GM12878 (cell line): Measurements from ENCODE around the gene DCAF12. TPM values are rescaled to one million over a fixed set of nuclear protein-coding genes. Genes with fewer than 3 reads are reported as not detected.

Source experiments
- ATAC-seq: fragments of 200-7000 bp; cut with Tn5 transposase; 3 replicates; pipeline ENCODE4 v1.9.1; 2020; ENCODE audit warnings: mild to moderate bottlenecking, moderate library complexity
- BruUV-seq: library from RNA; stranded (reverse); fragments of 400-500 nt; replicated peaks from 2 replicates; lab custom pipeline; 2021; lab: Mats Ljungman, UMichigan
- CTCF ChIA-PET: fragments of 300-600 bp; sonication (Branson Sonifier 250); formaldehyde crosslinking; extraction: SDS; loops from one replicate; lab custom pipeline; 2021; ENCODE audit warnings: inconsistent platforms; lab: Yijun Ruan, JAX
- POLR2A ChIA-PET: fragments of 350-600 bp; formaldehyde crosslinking; extraction: SDS; loops from one replicate; lab custom pipeline; 2021; ENCODE audit warnings: inconsistent platforms; lab: Charles Lee
- RAD21 ChIA-PET: fragments of 300-600 bp; sonication (Branson Sonifier 250); formaldehyde crosslinking; loops from one replicate; lab custom pipeline; 2023; ENCODE audit warnings: antibody characterized with exemption; ENCODE audit not compliant: unreplicated experiment; lab: Charles Lee
- SMC1A ChIA-PET: fragments of 300-600 bp; sonication (Branson Sonifier 250); formaldehyde crosslinking; loops from one replicate; lab custom pipeline; 2023; ENCODE audit not compliant: unreplicated experiment, uncharacterized antibody; lab: Charles Lee
- DNase-seq: peaks from one replicate; pipeline ENCODE4 v3.0.0-alpha.2; 2011; ENCODE audit warnings: low read depth, low spot score
- FAIRE-seq: peaks from 3 replicates; lab custom pipeline; 2011; peaks lifted over from hg19 to GRCh38; lab: Jason Lieb, UNC
- H2AFZ ChIP-seq: 2 replicates; pipeline ENCODE4 v1.6.0; 2011; ENCODE audit warnings: low read depth, low read length, control low read depth; ENCODE audit not compliant: control insufficient read depth
- H3K27ac ChIP-seq: 2 replicates; pipeline ENCODE4 v1.5.1; 2011; ENCODE audit warnings: control low read depth; ENCODE audit not compliant: control insufficient read depth, insufficient read depth
- H3K27me3 ChIP-seq, 2 experiments: replicated peaks in 1 of 2; 2 replicates each; pipeline versions ENCODE4 v1.6.0 to v1.6.1; 2011; ENCODE audit warnings: low read length in 1 of 2; ENCODE audit not compliant: control insufficient read depth in 2 of 2, insufficient read depth in 2 of 2
- H3K36me3 ChIP-seq, 2 experiments: 2 replicates each; pipeline ENCODE4 v1.5.1; 2011; ENCODE audit warnings: low read length in 1 of 2; ENCODE audit not compliant: control insufficient read depth in 2 of 2, insufficient read depth in 2 of 2
- H3K4me1 ChIP-seq: 2 replicates; pipeline ENCODE4 v1.6.1; 2011; ENCODE audit warnings: mild to moderate bottlenecking, low read length, moderate library complexity, mixed read lengths; ENCODE audit not compliant: control insufficient read depth, insufficient read depth
- H3K4me2 ChIP-seq: 2 replicates; pipeline ENCODE4 v1.6.0; 2011; ENCODE audit warnings: control low read depth; ENCODE audit not compliant: control insufficient read depth, insufficient read depth
- H3K4me3 ChIP-seq: fragments of 200-600 bp; sonication (generic); 2 replicates; pipeline ENCODE4 v1.5.1; 2016
- H3K79me2 ChIP-seq: 2 replicates; pipeline ENCODE4 v1.6.0; 2011; ENCODE audit warnings: low read length; ENCODE audit not compliant: control insufficient read depth, insufficient read depth
- H3K9ac ChIP-seq: 2 replicates; pipeline ENCODE4 v1.8.0; 2011; ENCODE audit warnings: low read length, control low read depth, mixed read lengths; ENCODE audit not compliant: control insufficient read depth, insufficient read depth
- H3K9me3 ChIP-seq: replicated peaks from 3 replicates; pipeline ENCODE4 v1.5.1; 2011; ENCODE audit warnings: mild to moderate bottlenecking, low read length; ENCODE audit not compliant: control insufficient read depth, insufficient read depth
- H4K20me1 ChIP-seq: 2 replicates; pipeline ENCODE4 v1.6.0; 2011; ENCODE audit not compliant: control insufficient read depth, insufficient read depth
- EED ChIP-seq: sonication (generic); IDR thresholded peaks from 2 replicates; pipeline ENCODE4 v1.6.1; 2016; ENCODE audit warnings: antibody characterized with exemption, low read depth
- NFXL1 ChIP-seq: fragments of 450-650 bp; IDR thresholded peaks from 2 replicates; pipeline ENCODE4 v1.6.1; 2017; ENCODE audit warnings: antibody characterized with exemption, mild to moderate bottlenecking, borderline replicate concordance
- NKRF ChIP-seq: fragments of 450-650 bp; conservative IDR thresholded peaks from 2 replicates; pipeline ENCODE4 v1.6.1; 2017; ENCODE audit warnings: mild to moderate bottlenecking, moderate library complexity
- RAD51 ChIP-seq: fragments of 450-650 bp; IDR thresholded peaks from 2 replicates; pipeline ENCODE4 v1.6.1; 2016; ENCODE audit warnings: moderate library complexity, mild to moderate bottlenecking, inconsistent platforms
- SMC3 ChIP-seq: IDR thresholded peaks from 2 replicates; pipeline ENCODE4 v1.6.1; 2011; ENCODE audit warnings: low read length, improper control_type of control experiment, borderline replicate concordance
- SP1 ChIP-seq: IDR thresholded peaks from one replicate; pipeline ENCODE4 v1.6.1; 2011; ENCODE audit warnings: low read depth, low read length
- SRF ChIP-seq, 2 experiments: IDR thresholded peaks; 2 replicates each; pipeline ENCODE4 v1.6.1; 2011; ENCODE audit warnings: low read depth in 2 of 2, low read length in 2 of 2, mild to moderate bottlenecking in 1 of 2, moderate library complexity in 1 of 2
- STAT1 ChIP-seq: fragments of 450-650 bp; conservative IDR thresholded peaks from 2 replicates; pipeline ENCODE4 v1.6.1; 2014; ENCODE audit warnings: antibody characterized with exemption, mild to moderate bottlenecking
- TAF1 ChIP-seq: IDR thresholded peaks from 2 replicates; pipeline ENCODE4 v1.6.1; 2011; ENCODE audit warnings: mild to moderate bottlenecking, low read depth, low read length, borderline replicate concordance
- ZNF24 ChIP-seq: fragments of 450-650 bp; IDR thresholded peaks from 2 replicates; pipeline ENCODE4 v1.6.1; 2017; ENCODE audit warnings: antibody characterized with exemption, mild to moderate bottlenecking
- ZNF274 ChIP-seq: IDR thresholded peaks from one replicate; pipeline ENCODE4 v1.8.0; 2011; ENCODE audit not compliant: insufficient read length, insufficient read depth
- WGBS: methylation state at CpG from one replicate; pipeline ENCODE4 v1.1.6; 2016; ENCODE audit warnings: low lambda C conversion rate; ENCODE audit not compliant: insufficient replicate concordance, insufficient coverage; ENCODE audit errors: missing lambda C conversion rate; 5-methylcytosine and 5-hydroxymethylcytosine counted together
- in situ Hi-C: fragments of 300-500 bp; cut with MboI; formaldehyde crosslinking; loops from 9 replicates; pipeline ENCODE4 v1.14.3; 2018; ENCODE audit warnings: mixed read lengths
- intact Hi-C: fragments of 100-400 bp; cut with micrococcal nuclease; formaldehyde crosslinking; loops from one replicate; pipeline ENCODE4 v1.14.2; 2022; ENCODE audit not compliant: unreplicated experiment
- polyA plus RNA-seq, 11 experiments: library from polyadenylated mRNA; depleted of rRNA in 4 of 11; unstranded in 6 of 11; stranded (reverse) in 5 of 11; fragments of >200 nt; fragmentation: Nextera tagmentation in 4 of 11; fragmentation: Illumina TruSeq in 1 of 11; extraction: Ambion mirVana in 4 of 11; extraction: Trizol in 1 of 11; gene quantifications; 1 replicate in 1 of 11; 2 replicates in 10 of 11; pipeline versions ENCODE4 v1.2.1 to v1.2.3, GENCODE V29; 2011 to 2016; ENCODE audit warnings: inconsistent platforms in 2 of 11, missing spikeins in 2 of 11, low read depth in 1 of 11
- total RNA-seq, 4 experiments: library from RNA; depleted of rRNA in 3 of 4; stranded (reverse); fragments of >200 nt in 3 of 4; fragmentation: Illumina TruSeq in 1 of 4; extraction: Trizol in 1 of 4; gene quantifications; 2 replicates each; pipeline versions ENCODE4 v1.2.1 to v1.2.3, GENCODE V29; 2013 to 2021
- TF ChIP-seq, protein P1 (sequence below): fragments of 450-650 bp; IDR thresholded peaks from 2 replicates; pipeline ENCODE4 v1.6.1; 2016; ENCODE audit warnings: mild to moderate bottlenecking
- TF ChIP-seq, protein P2 (sequence below): fragments of 450-650 bp; formaldehyde crosslinking; IDR thresholded peaks from 2 replicates; pipeline ENCODE4 v1.4.0; 2020; ENCODE audit warnings: mild to moderate bottlenecking, moderate library complexity

The DCAF12 gene
- total and polyA plus RNA-seq, 10 of the 15 experiments (the other 5 are each of a cell fraction or from before 2014, with no cell fraction given): 11.7 to 57.6 (median 34.6) TPM

DNA sequence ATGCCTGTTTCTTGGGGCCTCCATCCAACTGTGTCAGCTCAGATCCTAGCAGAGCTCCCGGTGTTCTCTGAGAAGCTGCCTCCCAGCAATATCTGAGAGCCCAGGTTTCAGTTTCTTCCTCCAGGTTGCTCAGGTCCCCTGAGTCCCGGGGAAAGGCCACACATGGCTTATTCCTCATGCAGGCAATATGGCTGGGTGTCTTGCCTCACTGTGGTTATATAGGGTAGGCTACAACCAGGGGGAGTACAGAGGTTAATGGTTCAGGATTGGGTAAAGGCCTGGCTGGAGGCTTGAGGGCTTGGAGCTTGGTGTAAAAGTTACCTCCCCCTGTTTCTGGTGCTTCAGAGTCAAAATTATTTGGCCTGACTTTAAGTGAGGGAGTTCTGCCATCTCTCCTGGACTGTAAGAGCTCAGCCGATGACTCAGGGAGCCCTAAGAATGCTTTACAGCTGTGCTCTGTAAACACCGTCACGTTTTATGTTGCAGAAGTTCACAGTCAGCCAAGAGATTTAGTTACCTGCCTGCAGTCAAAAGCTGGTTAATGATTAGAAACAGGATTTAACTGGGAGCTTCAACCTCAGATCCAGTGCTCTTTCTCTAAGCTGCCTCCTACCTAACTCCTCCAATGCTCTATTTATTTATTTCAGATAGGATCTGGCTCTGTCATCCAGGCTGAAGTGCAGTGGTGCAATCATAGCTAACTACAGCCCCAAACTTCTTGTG is 53.5 kb downstream of the DCAF12 start:
- Histone ChIP-seq H3K79me2 (no peaks in the 10 kb centered on the region), H3K9me3 (no peaks in the 10 kb centered on the region), H4K20me1 (no peaks in the 10 kb centered on the region), H3K9ac (no peak overlapping the region), H3K4me3 (no peak overlapping the region), H3K27me3 (no peaks in the 10 kb centered on the region), H2AFZ (peak overlapping the region; percentile 71), H3K27ac (0 out of 2 replicates have a peak overlapping the region, but pooled peaks have one; percentile 18), H3K4me2 (no peak overlapping the region), H3K36me3 (no peaks in the 10 kb centered on the region), H3K4me1 (peaks cover 11% of the 10 kb centered on the region)
- ChIA-PET SMC1A (interaction anchor here (0.7 to 3.2 kb wide), 27 partner anchors 8 to 538 kb away, joined by 3 to 17 read pairs (median 4); no protein-coding TSS in a partner anchor), RAD21 (interaction anchor here (0.7 to 2.2 kb wide), 12 partner anchors 20 to 449 kb away, joined by 3 to 10 read pairs (median 3); partner anchors contain the start of gene UBAP2), CTCF (interaction anchor here (0.6 to 4.3 kb wide), 35 partner anchors 8 to 449 kb away, joined by 3 to 63 read pairs (median 5); partner anchors contain the start of gene UBAP2), POLR2A (interaction anchor here (0.5 to 0.9 kb wide), 5 partner anchors 10 to 142 kb away, joined by 3 to 9 read pairs (median 4); partner anchors contain the start of gene UBAP2)
- BruUV-seq: no TSS peak
- WGBS: 60% methylated on average over 5 of the region's 5 CpGs
- in situ Hi-C loops: no loop called here
- DNase-seq (no peak), FAIRE-seq (no peak), ATAC-seq (peak; percentile 56)
- intact Hi-C loops: loop anchor here (5.0 kb wide), 1 partner anchor 146 kb away; no protein-coding TSS in a partner anchor
- TF ChIP-seq TAF1: no peak
- TF ChIP-seq SP1: no peak
- TF ChIP-seq, protein P1, sequence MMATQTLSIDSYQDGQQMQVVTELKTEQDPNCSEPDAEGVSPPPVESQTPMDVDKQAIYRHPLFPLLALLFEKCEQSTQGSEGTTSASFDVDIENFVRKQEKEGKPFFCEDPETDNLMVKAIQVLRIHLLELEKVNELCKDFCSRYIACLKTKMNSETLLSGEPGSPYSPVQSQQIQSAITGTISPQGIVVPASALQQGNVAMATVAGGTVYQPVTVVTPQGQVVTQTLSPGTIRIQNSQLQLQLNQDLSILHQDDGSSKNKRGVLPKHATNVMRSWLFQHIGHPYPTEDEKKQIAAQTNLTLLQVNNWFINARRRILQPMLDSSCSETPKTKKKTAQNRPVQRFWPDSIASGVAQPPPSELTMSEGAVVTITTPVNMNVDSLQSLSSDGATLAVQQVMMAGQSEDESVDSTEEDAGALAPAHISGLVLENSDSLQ: no peak
- TF ChIP-seq EED: no peak
- TF ChIP-seq STAT1: no peak
- no peak for TF ChIP-seq RAD51
- TF ChIP-seq ZNF274: no peak
- no peak for TF ChIP-seq NFXL1
- TF ChIP-seq, protein P2, sequence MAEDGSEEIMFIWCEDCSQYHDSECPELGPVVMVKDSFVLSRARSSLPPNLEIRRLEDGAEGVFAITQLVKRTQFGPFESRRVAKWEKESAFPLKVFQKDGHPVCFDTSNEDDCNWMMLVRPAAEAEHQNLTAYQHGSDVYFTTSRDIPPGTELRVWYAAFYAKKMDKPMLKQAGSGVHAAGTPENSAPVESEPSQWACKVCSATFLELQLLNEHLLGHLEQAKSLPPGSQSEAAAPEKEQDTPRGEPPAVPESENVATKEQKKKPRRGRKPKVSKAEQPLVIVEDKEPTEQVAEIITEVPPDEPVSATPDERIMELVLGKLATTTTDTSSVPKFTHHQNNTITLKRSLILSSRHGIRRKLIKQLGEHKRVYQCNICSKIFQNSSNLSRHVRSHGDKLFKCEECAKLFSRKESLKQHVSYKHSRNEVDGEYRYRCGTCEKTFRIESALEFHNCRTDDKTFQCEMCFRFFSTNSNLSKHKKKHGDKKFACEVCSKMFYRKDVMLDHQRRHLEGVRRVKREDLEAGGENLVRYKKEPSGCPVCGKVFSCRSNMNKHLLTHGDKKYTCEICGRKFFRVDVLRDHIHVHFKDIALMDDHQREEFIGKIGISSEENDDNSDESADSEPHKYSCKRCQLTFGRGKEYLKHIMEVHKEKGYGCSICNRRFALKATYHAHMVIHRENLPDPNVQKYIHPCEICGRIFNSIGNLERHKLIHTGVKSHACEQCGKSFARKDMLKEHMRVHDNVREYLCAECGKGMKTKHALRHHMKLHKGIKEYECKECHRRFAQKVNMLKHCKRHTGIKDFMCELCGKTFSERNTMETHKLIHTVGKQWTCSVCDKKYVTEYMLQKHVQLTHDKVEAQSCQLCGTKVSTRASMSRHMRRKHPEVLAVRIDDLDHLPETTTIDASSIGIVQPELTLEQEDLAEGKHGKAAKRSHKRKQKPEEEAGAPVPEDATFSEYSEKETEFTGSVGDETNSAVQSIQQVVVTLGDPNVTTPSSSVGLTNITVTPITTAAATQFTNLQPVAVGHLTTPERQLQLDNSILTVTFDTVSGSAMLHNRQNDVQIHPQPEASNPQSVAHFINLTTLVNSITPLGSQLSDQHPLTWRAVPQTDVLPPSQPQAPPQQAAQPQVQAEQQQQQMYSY (CRISPR knock-in tag): no peak
- no peak for TF ChIP-seq SMC3
- no peak for TF ChIP-seq SRF (IDR thresholded peaks at IDR 0.05; ENCODE audit: low read depth in 2 of 2, low read length in 2 of 2)
- no peak for TF ChIP-seq ZNF24
- no peak for TF ChIP-seq NKRF
